GM23338 (cell line): ENCODE measurements around the gene SEMA4F. TPM values are rescaled to one million over a fixed set of nuclear protein-coding genes. Genes with fewer than 3 reads are reported as not detected.

Source experiments
- ATAC-seq: fragments of 200-7000 bp; cut with Tn5 transposase; 3 replicates; pipeline ENCODE4 v1.9.1; 2020
- DNase-seq: peaks from one replicate; pipeline ENCODE4 v3.0.0-alpha.2; 2015; ENCODE audit warnings: low spot score
- H2AFZ ChIP-seq: fragments of 200-600 bp; sonication (generic); 2 replicates; pipeline ENCODE4 v1.8.0; 2016; ENCODE audit warnings: antibody characterized with exemption, mild to moderate bottlenecking, moderate library complexity
- H3F3A ChIP-seq: fragments of 200-600 bp; sonication (generic); replicated peaks from 2 replicates; pipeline ENCODE4 v1.8.0; 2017; ENCODE audit warnings: antibody characterized with exemption, mixed run types, low read depth
- H3K27ac ChIP-seq: fragments of 200-600 bp; sonication (generic); 2 replicates; pipeline ENCODE4 v1.6.1; 2016; ENCODE audit warnings: low read depth
- H3K27me3 ChIP-seq: fragments of 200-600 bp; sonication (generic); 2 replicates; pipeline ENCODE4 v1.8.0; 2016; ENCODE audit warnings: mild to moderate bottlenecking, mixed run types, moderate library complexity; ENCODE audit not compliant: insufficient read depth
- H3K36me3 ChIP-seq: fragments of 200-600 bp; sonication (generic); 2 replicates; pipeline ENCODE4 v1.8.0; 2016; ENCODE audit warnings: mild to moderate bottlenecking; ENCODE audit not compliant: insufficient read depth
- H3K4me1 ChIP-seq: fragments of 200-600 bp; sonication (generic); 2 replicates; pipeline ENCODE4 v1.8.0; 2016; ENCODE audit warnings: mild to moderate bottlenecking, moderate library complexity; ENCODE audit not compliant: insufficient read depth
- H3K4me2 ChIP-seq: fragments of 200-600 bp; sonication (generic); 2 replicates; pipeline ENCODE4 v1.7.1; 2017; ENCODE audit warnings: mixed run types
- H3K4me3 ChIP-seq: fragments of 200-600 bp; sonication (generic); 2 replicates; pipeline ENCODE4 v1.6.1; 2016; ENCODE audit warnings: mixed run types
- H3K79me2 ChIP-seq: fragments of 200-600 bp; sonication (generic); replicated peaks from 2 replicates; pipeline ENCODE4 v1.8.0; 2017; ENCODE audit warnings: mild to moderate bottlenecking; ENCODE audit not compliant: insufficient read depth
- H3K9me2 ChIP-seq: fragments of 200-600 bp; sonication (generic); 2 replicates; pipeline ENCODE4 v1.8.0; 2017; ENCODE audit not compliant: insufficient read depth
- H4K20me1 ChIP-seq: fragments of 200-600 bp; sonication (generic); replicated peaks from 2 replicates; pipeline ENCODE4 v1.8.0; 2017; ENCODE audit warnings: mild to moderate bottlenecking; ENCODE audit not compliant: insufficient read depth
- H3K27ac Mint-ChIP-seq: 2 replicates; pipeline ENCODE4 v1.8.0; 2020; ENCODE audit warnings: inconsistent platforms, mild to moderate bottlenecking, moderate library complexity, mixed read lengths
- H3K27me3 Mint-ChIP-seq: 3 replicates; pipeline ENCODE4 v1.8.0; 2022; ENCODE audit warnings: low read depth, mild to moderate bottlenecking, moderate library complexity, mixed read lengths, inconsistent platforms; ENCODE audit not compliant: insufficient read depth, poor library complexity
- H3K36me3 Mint-ChIP-seq: 3 replicates; pipeline ENCODE4 v1.8.0; 2021; ENCODE audit warnings: low read depth, mild to moderate bottlenecking, inconsistent platforms, moderate library complexity, mixed read lengths
- H3K4me1 Mint-ChIP-seq: 3 replicates; pipeline ENCODE4 v1.8.0; 2020; ENCODE audit warnings: mild to moderate bottlenecking, inconsistent platforms, mixed read lengths
- H3K4me3 Mint-ChIP-seq: 3 replicates; pipeline ENCODE4 v1.8.0; 2021; ENCODE audit warnings: moderate library complexity, mild to moderate bottlenecking, inconsistent platforms, mixed read lengths
- H3K9me3 Mint-ChIP-seq: 3 replicates; pipeline ENCODE4 v1.8.0; 2020; ENCODE audit warnings: moderate library complexity, mild to moderate bottlenecking, inconsistent platforms, mixed read lengths
- CTCF ChIP-seq, 2 experiments: fragments of 200-600 bp in 1 of 2; sonication (generic) in 1 of 2; conservative IDR thresholded peaks; 2 replicates each; pipeline versions ENCODE4 v1.5.1 to v1.6.1; 2016 to 2017; ENCODE audit warnings: antibody characterized with exemption in 2 of 2, low read depth in 2 of 2, mild to moderate bottlenecking in 2 of 2, moderate library complexity in 1 of 2
- ETS1 ChIP-seq: IDR thresholded peaks from 2 replicates; pipeline ENCODE4 v1.6.1; 2016; ENCODE audit warnings: antibody characterized with exemption
- EZH2 ChIP-seq: fragments of 200-600 bp; sonication (generic); IDR thresholded peaks from one replicate; pipeline ENCODE4 v1.8.0; 2017; ENCODE audit warnings: antibody characterized with exemption, mild to moderate bottlenecking, low read depth; ENCODE audit not compliant: unreplicated experiment
- NANOG ChIP-seq: IDR thresholded peaks from 2 replicates; pipeline ENCODE4 v1.6.1; 2016; ENCODE audit warnings: antibody characterized with exemption, borderline replicate concordance
- REST ChIP-seq: IDR thresholded peaks from one replicate; pipeline ENCODE4 v1.6.1; 2018; ENCODE audit warnings: antibody characterized with exemption; ENCODE audit not compliant: unreplicated experiment
- STAT1 ChIP-seq: IDR thresholded peaks from one replicate; pipeline ENCODE4 v1.6.1; 2016; ENCODE audit warnings: antibody characterized with exemption; ENCODE audit not compliant: unreplicated experiment
- ZNF331 ChIP-seq: fragments of 250-450 bp; sonication (Bioruptor Pico); IDR thresholded peaks from 2 replicates; pipeline ENCODE4 v1.5.0; 2020; ENCODE audit warnings: low read depth, mild to moderate bottlenecking, moderate library complexity
- polyA plus RNA-seq: library from polyadenylated mRNA; unstranded; fragments of >200 nt; fragmentation: Nextera tagmentation; extraction: Ambion mirVana; gene quantifications from 2 replicates; pipeline ENCODE4 v1.2.1, GENCODE V29; 2016
- total RNA-seq: library from RNA; depleted of rRNA; stranded (reverse); fragments of >200 nt; shearing (Covaris generic); gene quantifications from 2 replicates; pipeline ENCODE4 v1.2.3, GENCODE V29; 2014

SEMA4F gene
- total and polyA plus RNA-seq, 2 experiments from 2014 or later, result 2.2 to 3.2 TPM

GRCh38 chr2:74700643-74701372 is 46.8 kb downstream of the SEMA4F start:
- peaks cover 35% of the 10 kb centered on the region for H3K9me2 ChIP-seq
- H3K4me1 ChIP-seq, result no peaks in the 10 kb centered on the region
- no peak overlapping the region for H3K4me3 Mint-ChIP-seq
- H3F3A ChIP-seq, result no peaks in the 10 kb centered on the region
- no peaks in the 10 kb centered on the region for H3K27me3 ChIP-seq
- H3K4me1 Mint-ChIP-seq, result peaks cover 7% of the 10 kb centered on the region
- no peaks in the 10 kb centered on the region for H3K9me3 Mint-ChIP-seq
- TF ChIP-seq EZH2 (no peak), CTCF (conservative IDR thresholded peaks at IDR 0.05; ENCODE audit: low read depth in 2 of 2) (no peak), NANOG (no peak), ZNF331 (CRISPR knock-in tag) (no peak), ETS1 (no peak)
- no peak overlapping the region for H3K4me2 ChIP-seq
- no peak overlapping the region for H3K27ac ChIP-seq
- H3K36me3 Mint-ChIP-seq, result no peaks in the 10 kb centered on the region
- H4K20me1 ChIP-seq, result no peaks in the 10 kb centered on the region
- no peaks in the 10 kb centered on the region for H3K79me2 ChIP-seq
- no peak for DNase-seq
- no peak overlapping the region for H3K4me3 ChIP-seq
- peaks cover 4% of the 10 kb centered on the region for H3K27me3 Mint-ChIP-seq
- H3K27ac Mint-ChIP-seq, result no peak overlapping the region
- H3K36me3 ChIP-seq, result no peaks in the 10 kb centered on the region
- no peak for ATAC-seq
- no peak overlapping the region for H2AFZ ChIP-seq

- no peaks in the 10 kb centered on the region for H3K9me3 Mint-ChIP-seq
- Histone ChIP-seq H3K27me3 (no peaks in the 10 kb centered on the region), H2AFZ (no peak overlapping the region), H3K36me3 (no peaks in the 10 kb centered on the region), H3K4me2 (no peak overlapping the region), H3K9me2 (peaks cover 35% of the 10 kb centered on the region), H4K20me1 (no peaks in the 10 kb centered on the region), H3K4me3 (no peak overlapping the region), H3K79me2 (no peaks in the 10 kb centered on the region), H3K27ac (no peak overlapping the region), H3K4me1 (no peaks in the 10 kb centered on the region), H3F3A (no peaks in the 10 kb centered on the region)
- no peak overlapping the region for H3K27ac Mint-ChIP-seq
- no peak for DNase-seq
- peaks cover 7% of the 10 kb centered on the region for H3K4me1 Mint-ChIP-seq
- H3K27me3 Mint-ChIP-seq, result peaks cover 4% of the 10 kb centered on the region
- no peak overlapping the region for H3K4me3 Mint-ChIP-seq
- ATAC-seq, result no peak
- H3K36me3 Mint-ChIP-seq, result no peaks in the 10 kb centered on the region
- TF ChIP-seq REST (no peak), ETS1 (no peak), STAT1 (no peak), ZNF331 (CRISPR knock-in tag) (no peak)
Observed at GRCh38 chr2:74702001-74702715, 48.1 kb downstream of the SEMA4F start.
